Activated naive CD4-positive, alpha-beta T cell (primary cell): ENCODE measurements around the gene FADS3.

Experiments
- DNase-seq, 4 experiments: peaks; one replicate each; lab custom pipeline; 2025; lab: John Stamatoyannopoulos, UW

Gene FADS3

DNA sequence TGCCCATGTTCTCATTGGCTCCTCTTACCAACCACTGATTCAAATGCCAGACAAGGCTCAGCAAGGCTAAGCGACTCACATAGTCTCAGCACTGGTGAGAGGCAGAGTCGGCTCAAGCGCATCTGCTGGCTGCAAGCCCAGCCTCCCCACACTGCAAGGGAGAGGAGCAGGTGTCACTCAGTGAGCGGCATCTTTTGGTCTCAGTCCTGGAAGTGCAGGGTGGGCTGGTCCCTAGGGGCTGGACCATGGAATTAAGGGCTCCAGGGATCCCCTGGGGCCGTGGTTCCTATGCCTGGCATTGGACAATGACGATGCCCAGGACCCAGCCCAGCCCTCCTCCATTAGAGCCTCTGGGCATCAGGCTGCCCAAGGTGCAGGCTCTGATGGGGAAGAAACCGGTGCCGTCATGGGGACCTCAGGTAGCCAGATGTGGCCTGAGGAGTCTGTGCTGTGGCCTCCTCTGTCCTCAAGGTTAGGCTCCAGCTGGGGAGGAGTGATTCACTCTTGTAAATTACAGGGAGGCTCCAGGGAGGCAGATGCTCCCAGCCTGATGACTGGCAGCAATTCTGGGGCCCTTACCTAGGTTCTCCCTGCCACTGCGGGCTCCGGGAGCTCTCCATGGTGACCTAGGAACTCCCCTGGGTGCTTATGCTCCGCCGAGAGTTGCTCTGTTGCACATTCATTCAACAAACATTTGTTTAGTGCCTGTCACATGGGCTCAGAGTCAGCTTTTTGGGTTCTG, 35.2 kb downstream of the FADS3 start:
- no peak for DNase-seq

DNA sequence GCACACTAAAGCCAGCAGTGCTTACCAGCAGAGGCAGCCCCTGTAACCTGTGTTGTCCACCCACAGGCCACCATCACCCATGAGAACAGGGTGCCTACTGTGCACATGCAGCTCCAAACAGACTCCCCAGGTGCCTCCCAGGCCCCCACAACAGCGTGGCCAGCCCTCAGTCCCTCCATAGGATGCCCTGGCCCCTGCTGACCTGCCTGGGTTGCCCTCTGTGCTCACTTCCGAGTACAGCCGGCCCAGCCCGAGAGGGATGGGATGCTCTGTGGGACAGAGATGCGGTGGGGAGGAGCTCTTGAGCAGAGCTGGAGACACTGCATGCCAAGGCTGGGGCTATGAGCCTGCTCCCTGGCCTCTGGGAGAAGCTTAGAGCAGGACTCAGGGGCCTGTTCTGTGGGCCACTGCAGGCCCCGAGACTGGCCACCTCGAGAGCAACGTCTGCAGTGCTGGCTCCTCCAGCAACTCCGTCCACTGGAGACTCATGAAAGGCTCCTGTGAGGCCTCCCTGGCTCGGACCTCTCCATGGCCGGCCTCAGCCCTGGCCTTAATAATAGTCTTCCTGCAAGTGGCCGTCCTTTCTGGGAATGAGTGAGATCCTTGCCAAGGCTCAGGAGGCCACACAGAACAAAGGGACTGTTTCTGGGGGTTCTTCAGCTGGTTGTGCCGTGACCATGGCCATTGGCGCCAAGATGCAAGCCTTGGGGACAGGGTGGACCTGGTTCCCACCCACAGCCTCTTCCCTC, 36.2 kb downstream of the FADS3 start:
- DNase-seq, result no peak

DNA sequence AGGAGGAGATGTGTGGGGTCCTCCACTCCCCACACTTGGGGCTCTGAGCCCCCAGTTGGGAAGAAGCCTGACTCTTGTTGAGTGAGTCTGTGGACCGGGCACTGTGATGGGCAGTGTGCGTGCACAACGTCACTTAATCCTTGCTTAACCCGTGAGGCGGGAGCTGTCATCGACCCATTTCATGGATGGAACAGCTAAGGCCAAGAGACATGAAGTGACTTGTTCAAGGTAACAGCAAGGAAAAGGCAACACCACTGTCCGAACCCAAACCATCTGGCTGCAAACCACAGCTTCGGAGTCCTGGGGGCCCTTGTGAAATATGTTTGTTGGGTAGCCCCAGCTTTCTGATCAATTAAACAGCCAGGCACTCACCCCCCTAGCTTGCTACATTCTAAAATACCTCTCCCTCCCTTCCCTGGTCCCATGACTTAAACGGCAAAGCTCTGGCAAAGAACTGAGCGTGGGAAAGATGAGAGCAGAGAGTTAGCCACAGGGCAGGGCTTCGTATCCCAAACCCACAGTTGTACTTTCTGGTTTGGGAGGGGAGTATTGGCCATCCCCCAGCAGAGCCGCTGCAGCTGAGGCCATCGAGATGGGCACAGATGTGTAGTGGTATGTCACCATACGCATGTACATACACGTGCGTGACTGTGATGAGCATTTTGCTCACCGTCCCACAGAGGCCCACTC, 37.0 kb downstream of the FADS3 start:
- no peak for DNase-seq

DNA sequence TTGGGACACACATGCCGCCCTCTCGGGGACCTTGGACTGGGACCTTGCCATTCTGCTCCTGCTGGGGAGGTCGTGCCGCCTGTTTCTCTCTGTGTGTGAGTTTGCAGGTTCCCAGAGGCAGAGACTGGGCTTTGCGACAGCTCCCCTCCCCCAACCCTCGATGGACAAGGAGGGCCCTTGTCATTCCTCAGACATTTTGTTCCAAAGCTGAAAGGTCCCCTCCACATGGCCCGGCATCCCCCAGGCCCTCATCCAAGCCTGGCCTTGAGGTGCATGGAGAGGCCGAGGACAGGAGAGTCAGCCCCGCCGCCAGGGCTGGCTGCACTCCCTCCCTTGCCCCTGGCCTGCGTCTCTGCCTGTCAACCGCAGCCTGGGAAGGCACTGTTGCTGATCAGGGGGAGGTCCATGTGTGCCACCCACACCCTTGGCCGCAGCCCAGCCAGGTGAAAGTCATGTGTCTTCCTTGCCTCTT, 37.6 kb downstream of the FADS3 start:
- no peak for DNase-seq

DNA sequence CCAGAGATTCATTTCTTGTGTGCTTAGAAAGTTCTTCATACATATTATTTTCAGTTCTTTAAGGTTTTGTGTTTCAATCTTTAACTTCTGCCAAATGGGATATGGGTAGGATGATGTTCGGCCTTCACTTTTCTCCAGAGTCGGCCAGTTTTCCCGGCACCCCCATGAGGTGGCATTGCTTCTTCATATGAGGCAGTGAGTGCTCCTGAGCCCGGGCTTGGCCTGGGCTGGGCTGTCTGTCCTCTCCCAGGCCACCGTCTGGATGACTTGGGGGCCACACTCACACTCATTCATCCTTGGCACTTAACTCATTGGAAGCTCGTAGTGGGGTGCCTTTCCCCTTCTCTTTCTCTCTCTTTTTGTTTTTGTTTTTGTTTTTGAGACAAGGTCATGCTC, 39.4 kb downstream of the FADS3 start:
- DNase-seq, result no peak

DNA sequence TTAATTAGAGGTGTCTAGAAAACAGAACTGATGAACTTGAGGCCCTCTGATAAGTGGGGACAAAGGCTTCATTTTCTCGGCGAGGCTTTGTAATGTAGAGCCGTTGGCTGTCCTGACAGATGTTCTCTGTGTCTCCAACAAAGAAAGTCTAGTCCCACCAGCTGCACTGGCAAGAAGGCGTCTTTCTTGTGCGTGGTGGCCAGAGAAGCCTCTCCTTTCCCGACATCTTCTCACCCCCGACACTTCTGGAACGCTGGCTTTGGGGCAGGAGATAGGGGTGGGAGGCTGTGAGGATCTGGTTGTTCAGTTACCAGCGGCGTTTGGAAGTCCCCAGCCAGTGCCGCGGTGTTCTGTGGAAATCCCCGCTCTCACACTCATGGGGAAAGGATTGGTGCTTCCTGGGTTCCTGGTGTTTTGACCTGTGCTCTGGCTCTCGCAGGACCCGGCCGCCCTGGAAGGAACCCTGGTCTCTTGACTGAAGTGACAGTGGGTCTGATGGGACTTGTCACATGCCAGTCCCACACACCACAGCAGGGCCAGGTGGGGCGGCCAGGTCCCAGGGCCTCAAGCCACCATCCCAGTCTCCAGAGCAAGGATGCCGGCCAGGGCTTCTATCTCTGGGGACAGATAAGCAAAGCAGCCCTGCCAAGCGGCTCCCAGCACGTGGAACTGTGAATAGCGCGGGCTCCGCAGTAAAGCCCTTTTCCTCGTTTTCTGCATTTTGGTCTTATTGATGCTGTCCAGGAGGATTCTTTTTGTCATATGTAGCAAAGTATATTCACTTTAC, 40.0 kb downstream of the FADS3 start:
- DNase-seq, result no peak

DNA sequence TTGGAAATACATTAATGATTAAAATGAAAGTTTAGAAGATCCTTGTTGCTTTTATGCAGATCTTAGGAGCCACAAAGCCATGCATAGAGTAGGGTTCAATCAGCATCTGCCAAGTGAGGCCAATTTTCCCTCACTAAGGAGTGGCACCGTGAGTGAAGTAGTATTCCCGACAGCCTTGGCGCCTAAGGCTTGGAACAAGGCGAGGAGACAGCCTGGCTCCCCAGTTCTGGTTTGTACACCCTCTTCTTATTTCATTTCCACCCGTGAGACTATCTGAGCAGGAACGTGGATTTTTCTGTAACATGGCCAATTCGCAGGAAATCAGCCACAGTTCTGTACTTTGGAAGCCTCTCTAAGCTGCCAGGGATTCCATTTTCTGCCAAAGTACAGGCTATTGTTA, 40.7 kb downstream of the FADS3 start:
- no peak for DNase-seq

DNA sequence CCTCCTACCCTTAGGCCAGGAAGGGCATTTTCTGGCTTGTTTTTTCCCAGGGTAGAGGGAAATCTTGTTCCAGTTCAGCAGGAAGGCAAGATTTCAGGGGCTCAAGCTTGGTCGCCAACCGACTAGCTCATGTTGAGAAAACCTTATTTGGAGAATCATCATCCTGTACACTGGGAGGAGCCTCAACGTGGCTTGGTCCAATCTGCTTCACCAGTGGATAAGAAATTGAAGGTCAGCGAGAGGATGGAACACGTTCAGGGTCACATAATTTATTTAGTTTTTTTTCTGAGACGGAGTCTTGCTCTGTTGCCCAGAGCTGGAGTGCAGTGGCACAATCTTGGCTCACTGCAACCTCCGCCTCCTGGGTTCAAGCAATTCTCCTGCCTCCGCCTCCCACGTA, 42.7 kb downstream of the FADS3 start:
- no peak for DNase-seq

DNA sequence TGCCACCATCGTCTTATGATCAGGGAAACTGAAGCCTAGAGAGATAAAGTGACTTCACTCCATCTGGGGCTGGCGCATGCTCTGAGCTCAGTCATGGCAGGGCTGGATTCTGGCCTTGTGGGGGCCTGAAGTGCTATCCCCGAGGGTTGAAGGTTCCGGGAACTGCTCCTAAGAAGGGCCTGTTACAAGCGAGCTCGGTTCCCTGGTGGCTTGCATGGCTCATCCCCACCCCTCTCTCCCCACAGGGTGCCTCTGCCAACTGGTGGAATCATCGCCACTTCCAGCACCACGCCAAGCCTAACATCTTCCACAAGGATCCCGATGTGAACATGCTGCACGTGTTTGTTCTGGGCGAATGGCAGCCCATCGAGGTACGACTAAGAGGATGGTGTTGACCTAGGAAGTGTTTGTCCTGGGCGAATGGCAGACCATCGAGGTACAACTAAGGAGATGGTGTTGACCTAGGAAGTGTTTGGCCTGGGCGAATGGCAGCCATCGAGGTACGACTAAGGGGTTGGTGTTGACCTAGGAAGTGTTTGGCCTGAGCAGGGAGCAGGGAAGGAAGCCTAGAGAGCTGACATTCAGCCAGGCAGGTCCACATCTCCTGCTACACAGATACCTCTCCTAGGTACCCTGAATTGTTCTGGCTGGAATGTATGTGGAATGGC, 43.3 kb downstream of the FADS3 start:
- DNase-seq, result no peak

DNA sequence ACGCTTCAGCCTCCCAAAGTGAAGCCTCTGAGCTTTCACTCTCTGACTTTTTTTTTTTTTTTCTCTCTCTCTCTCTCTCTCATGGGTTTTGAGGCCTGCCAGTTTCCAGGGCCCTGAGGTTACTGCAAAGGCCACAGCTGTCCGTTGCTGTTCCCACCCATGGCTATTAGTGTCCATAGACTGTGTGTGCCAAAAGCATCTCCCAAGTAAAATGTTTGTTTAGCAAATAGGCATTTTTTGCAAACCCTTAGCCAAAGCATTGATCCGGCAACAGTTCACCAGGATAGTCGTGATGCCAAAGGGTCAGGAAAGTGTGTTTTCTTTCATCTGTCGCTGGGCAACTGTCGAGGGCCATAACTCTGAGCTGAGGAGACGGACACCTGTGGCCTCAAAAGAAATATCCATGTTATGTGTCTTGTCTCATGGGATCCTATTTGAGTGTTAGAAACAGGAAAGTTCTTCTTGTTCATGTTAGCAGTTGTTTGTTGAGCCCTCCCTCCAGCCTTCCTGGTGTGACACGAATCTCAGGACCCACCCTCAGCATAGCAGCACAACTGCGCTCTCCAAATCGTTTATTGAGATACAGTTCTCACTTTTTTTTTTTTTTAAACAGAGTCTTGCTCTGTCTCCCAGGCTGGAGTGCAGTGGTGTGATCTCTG, 44.9 kb downstream of the FADS3 start:
- no peak for DNase-seq

DNA sequence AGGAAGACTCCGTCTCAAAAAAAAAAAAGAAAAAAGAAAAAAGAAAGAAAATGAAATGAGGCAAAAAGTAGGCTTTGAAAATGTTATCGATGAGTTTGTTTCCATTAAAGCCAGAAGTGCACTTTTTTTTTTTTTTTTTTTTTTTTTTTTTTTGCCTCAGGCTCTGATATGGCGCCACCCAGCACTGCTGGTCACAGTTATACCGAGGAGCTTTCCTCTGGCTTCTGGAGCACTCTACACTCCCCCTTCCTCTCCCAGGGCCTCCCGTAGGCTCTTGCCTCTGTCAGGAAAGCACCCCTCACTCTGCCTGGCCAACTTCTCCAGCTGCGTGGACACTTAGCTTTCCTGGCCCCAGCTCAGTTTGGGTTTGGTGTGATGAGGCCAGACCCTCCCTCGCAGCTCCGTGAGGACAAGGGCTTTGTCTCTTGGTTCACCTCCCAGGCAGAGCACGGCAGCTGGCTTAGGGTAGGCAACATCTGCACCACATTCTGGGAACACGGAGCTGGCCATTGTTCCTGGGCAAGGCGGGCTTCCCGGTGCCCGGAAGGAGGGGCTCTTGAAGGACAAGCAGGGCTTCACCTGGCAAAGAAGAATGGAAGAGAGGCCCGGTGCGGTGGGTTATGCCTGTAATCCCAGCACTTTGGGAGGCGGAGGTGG, 46.3 kb downstream of the FADS3 start:
- DNase-seq, result no peak

DNA sequence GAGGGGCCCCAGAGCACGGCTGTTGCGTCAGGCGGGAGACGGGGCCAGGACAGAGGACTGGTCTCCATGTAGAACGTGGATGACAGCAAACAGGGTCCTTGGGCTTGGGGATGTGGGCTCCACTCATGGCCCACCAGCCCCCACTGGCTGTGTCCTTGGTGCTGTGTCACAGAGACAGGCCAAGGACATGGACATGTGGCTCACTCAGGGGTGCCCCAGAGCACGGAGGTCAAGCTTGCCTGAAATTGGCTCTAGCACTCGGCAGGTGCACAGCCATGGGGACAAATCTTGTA, 48.9 kb downstream of the FADS3 start:
- no peak for DNase-seq

DNA sequence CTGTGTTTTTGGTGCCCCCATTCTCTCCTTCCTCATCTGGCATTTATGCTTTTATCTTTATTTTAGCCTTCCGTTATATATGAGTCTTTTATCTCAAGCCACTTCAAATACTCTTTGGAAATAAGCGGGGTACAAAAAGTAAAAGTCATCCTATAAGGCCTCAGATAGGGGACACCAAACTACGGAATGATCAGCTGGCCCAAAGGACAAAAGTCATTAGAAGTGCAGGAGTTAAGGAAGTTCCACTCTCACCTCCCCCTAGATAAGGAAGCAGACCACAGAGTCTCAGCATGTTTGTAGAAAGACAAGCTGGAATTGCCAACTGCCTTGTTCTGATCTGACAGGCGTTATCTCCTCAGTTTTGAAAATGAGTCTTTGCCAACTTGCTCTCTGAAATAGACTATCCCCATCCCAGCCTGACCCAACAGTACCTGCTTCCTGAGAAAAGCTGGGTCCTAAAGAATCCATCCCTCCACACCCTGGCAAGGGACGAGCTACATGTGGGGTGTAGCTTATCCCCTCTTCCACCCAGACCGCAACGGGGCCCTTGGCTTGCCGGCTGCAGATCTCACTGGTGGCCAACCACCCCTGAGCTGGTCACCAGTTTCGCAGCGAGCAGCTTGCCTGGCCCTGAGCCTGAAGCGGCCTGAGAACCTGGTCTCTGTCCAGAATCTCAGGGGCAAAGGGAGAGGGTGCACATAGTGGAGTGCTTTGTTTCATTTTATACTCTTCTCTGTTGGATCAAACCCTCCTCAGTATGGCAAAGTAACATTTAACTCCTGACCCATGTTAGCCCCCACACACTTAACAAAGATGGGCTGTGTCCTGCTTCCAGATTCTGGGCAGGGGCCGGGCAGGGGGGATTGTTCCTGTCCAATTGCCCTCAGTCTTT, 49.5 kb downstream of the FADS3 start:
- no peak for DNase-seq

DNA sequence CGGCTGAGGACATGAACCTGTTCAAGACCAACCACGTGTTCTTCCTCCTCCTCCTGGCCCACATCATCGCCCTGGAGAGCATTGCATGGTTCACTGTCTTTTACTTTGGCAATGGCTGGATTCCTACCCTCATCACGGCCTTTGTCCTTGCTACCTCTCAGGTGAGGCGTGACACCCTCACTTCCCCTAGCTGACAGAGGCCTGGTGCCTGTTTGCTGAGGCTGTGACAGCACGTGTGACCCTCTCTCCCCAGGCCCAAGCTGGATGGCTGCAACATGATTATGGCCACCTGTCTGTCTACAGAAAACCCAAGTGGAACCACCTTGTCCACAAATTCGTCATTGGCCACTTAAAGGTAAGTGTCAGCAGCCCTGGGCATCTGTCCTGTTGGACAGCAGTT, 51.0 kb downstream of the FADS3 start:
- no peak for DNase-seq

DNA sequence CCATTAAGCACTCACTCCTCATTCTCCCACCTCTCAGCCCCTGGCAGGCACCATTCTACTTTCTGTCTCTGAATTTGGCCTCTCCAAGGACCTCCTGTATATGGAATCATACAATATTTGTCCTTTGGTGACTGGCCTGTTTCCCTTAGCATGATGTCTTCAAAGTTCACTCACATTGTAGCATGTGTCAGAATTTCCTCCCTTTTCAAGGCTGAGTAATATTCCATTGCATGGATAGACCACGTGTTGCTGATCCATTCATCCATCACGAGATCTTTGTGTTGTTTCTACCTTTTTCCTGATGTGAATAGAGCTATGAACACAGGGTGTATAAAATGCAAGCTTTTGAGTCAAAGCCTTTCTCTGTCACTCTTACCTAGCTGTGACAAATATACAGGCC, 51.6 kb downstream of the FADS3 start:
- DNase-seq, result no peak

DNA sequence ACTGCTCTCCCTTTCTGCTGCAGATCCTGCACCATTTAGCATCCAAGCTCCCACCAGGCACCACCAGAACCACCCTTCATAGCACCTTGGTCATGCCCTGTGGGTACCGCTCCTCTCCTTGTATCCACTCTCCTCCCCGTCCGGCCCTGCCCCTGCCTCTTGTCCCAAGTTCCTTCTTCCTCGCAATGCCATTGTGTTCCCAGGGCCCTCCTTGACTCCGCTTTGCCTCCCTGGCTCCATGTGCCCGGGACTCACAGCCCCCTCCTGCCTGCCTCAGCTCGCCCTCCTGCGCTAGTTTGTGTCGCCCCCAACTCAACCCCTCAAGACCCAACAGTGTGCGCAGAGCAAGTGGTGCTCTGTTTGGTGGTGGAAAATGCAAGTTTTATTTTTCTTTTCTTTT, 52.4 kb downstream of the FADS3 start:
- DNase-seq, result no peak

DNA sequence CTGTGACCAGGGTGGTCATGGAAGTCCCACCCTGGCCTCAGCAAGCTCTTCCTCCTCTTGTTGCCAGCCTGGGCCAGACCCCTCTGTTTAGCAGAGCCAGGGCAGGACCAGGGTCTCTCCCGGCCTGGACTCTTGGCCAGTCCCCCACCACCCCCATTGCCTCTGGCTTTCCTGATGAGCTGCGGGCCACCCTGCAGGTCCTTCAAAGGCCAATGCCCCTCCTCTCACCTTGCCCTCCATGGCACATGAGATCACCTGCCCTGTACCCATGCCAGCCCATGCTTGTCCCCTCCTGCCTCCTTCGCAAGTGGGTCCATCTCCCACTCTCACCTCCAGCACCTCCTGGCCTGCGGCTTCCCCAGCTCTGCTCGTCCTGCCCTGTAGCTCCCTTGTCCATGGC, 52.8 kb downstream of the FADS3 start:
- no peak for DNase-seq

DNA sequence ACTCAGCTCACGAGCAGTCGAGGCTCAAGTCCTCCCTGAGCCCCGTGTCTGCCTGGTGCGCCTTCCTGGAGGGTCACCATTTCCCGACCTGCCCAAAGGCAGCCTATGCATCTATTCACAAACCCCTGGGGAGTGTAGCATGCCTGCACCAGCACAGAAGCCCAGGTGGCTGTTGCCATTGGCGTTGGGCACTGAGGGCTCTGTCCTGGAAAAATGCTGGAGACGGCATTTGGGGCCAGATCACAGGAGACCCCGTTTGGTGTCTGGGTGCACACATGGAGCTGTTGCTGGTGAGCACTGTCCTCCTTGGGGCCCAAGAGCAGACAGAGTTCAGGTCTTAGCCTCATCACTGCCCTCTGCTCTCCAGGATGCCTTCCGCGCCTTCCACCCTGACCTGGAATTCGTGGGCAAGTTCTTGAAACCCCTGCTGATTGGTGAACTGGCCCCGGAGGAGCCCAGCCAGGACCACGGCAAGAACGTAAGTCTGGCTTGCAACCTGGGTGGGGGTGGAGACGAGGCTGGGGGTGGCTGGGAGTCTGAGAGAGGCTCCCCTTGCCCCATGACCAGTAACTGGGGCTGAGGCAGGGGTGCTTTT, 53.8 kb downstream of the FADS3 start:
- no peak for DNase-seq

DNA sequence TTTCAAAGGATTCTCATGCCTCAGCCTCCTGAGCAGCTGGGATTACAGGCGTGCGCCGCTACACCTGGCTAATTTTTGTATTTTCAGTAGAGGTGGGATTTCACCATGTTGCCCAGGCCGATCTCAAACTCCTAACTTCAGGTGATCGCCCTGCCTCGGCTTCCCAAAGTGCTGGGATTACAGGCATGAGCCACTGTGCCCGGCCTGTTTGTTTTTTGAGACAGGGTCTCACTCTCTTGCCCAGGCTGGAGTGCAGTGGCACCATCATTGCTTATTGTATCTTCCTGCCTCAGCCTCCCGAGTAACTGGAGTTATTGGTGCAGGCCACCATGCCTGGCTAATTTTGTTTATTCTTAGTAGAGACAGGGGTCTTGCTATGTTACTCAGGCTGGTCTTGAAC, 55.2 kb downstream of the FADS3 start:
- no peak for DNase-seq
